ENCODE results near the gene CHD3.

The CHD3 gene

GRCh38 chr17:7841915-7842379 is 46.6 kb upstream of the CHD3 start:
- peak overlapping the region; percentile 83 for H3K4me3 ChIP-seq (ENCODE audit: control insufficient read depth, low read depth, low read length)
- TF ChIP-seq CTCF (IDR thresholded peaks at IDR 0.05; ENCODE audit: control insufficient read depth, insufficient read depth, low read depth, low read length, missing control alignments) = no peak
- no peak for DNase-seq (ENCODE audit: low read depth)

- H3K4me3 ChIP-seq (ENCODE audit: control insufficient read depth, low read depth, low read length) = peak overlapping the region; percentile 83
- TF ChIP-seq CTCF (IDR thresholded peaks at IDR 0.05; ENCODE audit: control insufficient read depth, insufficient read depth, low read depth, low read length, missing control alignments) = no peak
- no peak for DNase-seq (ENCODE audit: low read depth)
Observed at GRCh38 chr17:7842380-7843256, 46.0 kb upstream of the CHD3 start.

- TF ChIP-seq CTCF (IDR thresholded peaks at IDR 0.05; ENCODE audit: control insufficient read depth, insufficient read depth, low read depth, low read length, missing control alignments) = no peak
- no peak for DNase-seq (ENCODE audit: low read depth)
- peak overlapping the region; percentile 83 for H3K4me3 ChIP-seq (ENCODE audit: control insufficient read depth, low read depth, low read length)
Observed at GRCh38 chr17:7843257-7843535, 45.4 kb upstream of the CHD3 start.

GRCh38 chr17:7843536-7844291 is 44.9 kb upstream of the CHD3 start:
- DNase-seq (ENCODE audit: low read depth) = no peak
- no peak for TF ChIP-seq CTCF (IDR thresholded peaks at IDR 0.05; ENCODE audit: control insufficient read depth, insufficient read depth, low read depth, low read length, missing control alignments)
- H3K4me3 ChIP-seq (ENCODE audit: control insufficient read depth, low read depth, low read length) = peak overlapping the region; percentile 83

- peak overlapping the region; percentile 83 for H3K4me3 ChIP-seq (ENCODE audit: control insufficient read depth, low read depth, low read length)
- no peak for DNase-seq (ENCODE audit: low read depth)
- TF ChIP-seq CTCF (IDR thresholded peaks at IDR 0.05; ENCODE audit: control insufficient read depth, insufficient read depth, low read depth, low read length, missing control alignments) = no peak
Observed at GRCh38 chr17:7844292-7845154, 44.1 kb upstream of the CHD3 start.

GRCh38 chr17:7845359-7846062 is 43.1 kb upstream of the CHD3 start:
- H3K4me3 ChIP-seq (ENCODE audit: control insufficient read depth, low read depth, low read length) = peak overlapping the region; percentile 83
- TF ChIP-seq CTCF (IDR thresholded peaks at IDR 0.05; ENCODE audit: control insufficient read depth, insufficient read depth, low read depth, low read length, missing control alignments) = no peak
- no peak for DNase-seq (ENCODE audit: low read depth)

Data from AG09309 (cell line).